HEK293 (cell line): ENCODE data around the gene CC2D2B.

Source experiments
- CTCF ChIP-seq: fragments of 450-650 bp; formaldehyde crosslinking; IDR thresholded peaks from 2 replicates; pipeline ENCODE4 v1.5.1; 2016; ENCODE audit warnings: missing biosample characterization, missing genetic modification characterization
- EGR2 ChIP-seq: fragments of 450-650 bp; formaldehyde crosslinking; IDR thresholded peaks from 2 replicates; pipeline ENCODE4 v1.5.1; 2016; ENCODE audit warnings: low read depth, missing biosample characterization, missing genetic modification characterization
- GLIS1 ChIP-seq: fragments of 450-650 bp; formaldehyde crosslinking; IDR thresholded peaks from 2 replicates; pipeline ENCODE4 v1.5.1; 2016; ENCODE audit warnings: missing biosample characterization, missing genetic modification characterization
- PRDM4 ChIP-seq: fragments of 450-650 bp; formaldehyde crosslinking; IDR thresholded peaks from 2 replicates; pipeline ENCODE4 v1.5.1; 2017; ENCODE audit warnings: missing biosample characterization, missing genetic modification characterization
- SETDB1 ChIP-seq: IDR thresholded peaks from one replicate; pipeline ENCODE4 v1.6.1; 2017; ENCODE audit warnings: mild to moderate bottlenecking, low read length, moderate library complexity, mixed read lengths; ENCODE audit not compliant: insufficient read length
- ZBTB1 ChIP-seq: fragments of 450-650 bp; formaldehyde crosslinking; IDR thresholded peaks from 2 replicates; pipeline ENCODE4 v1.5.1; 2016; ENCODE audit warnings: missing biosample characterization, missing genetic modification characterization
- ZBTB26 ChIP-seq: fragments of 450-650 bp; formaldehyde crosslinking; optimal IDR thresholded peaks from 2 replicates; pipeline ENCODE3; 2016; ENCODE audit warnings: missing biosample characterization, mild to moderate bottlenecking, missing genetic modification characterization
- ZEB2 ChIP-seq: fragments of 450-650 bp; formaldehyde crosslinking; IDR thresholded peaks from 2 replicates; pipeline ENCODE4 v1.5.1; 2016; ENCODE audit warnings: missing biosample characterization, missing genetic modification characterization
- ZNF157 ChIP-seq: fragments of 450-650 bp; formaldehyde crosslinking; IDR thresholded peaks from 2 replicates; pipeline ENCODE4 v1.5.1; 2016; ENCODE audit warnings: missing biosample characterization, missing genetic modification characterization
- ZNF362 ChIP-seq: fragments of 450-650 bp; formaldehyde crosslinking; IDR thresholded peaks from 2 replicates; pipeline ENCODE4 v1.5.1; 2016; ENCODE audit warnings: missing biosample characterization, missing genetic modification characterization
- ZNF513 ChIP-seq: fragments of 450-650 bp; IDR thresholded peaks from 2 replicates; pipeline ENCODE4 v1.5.1; 2018; ENCODE audit warnings: missing biosample characterization, missing genetic modification characterization
- ZNF623 ChIP-seq: fragments of 450-650 bp; formaldehyde crosslinking; IDR thresholded peaks from 2 replicates; pipeline ENCODE4 v1.5.1; 2016; ENCODE audit warnings: missing biosample characterization, missing genetic modification characterization

GRCh38 chr10:96074776-96075175 is 167.0 kb downstream of the CC2D2B start:
- no peak for TF ChIP-seq SETDB1
- no peak for TF ChIP-seq CTCF (tag by site-specific recombination)
- TF ChIP-seq ZNF513 (tag by site-specific recombination), result no peak
- no peak for TF ChIP-seq ZEB2 (tag by site-specific recombination)
- TF ChIP-seq GLIS1 (tag by site-specific recombination), result no peak
- TF ChIP-seq ZNF623 (tag by site-specific recombination), result no peak
- TF ChIP-seq ZBTB26, result no peak
- TF ChIP-seq ZNF157 (tag by site-specific recombination), result no peak
- no peak for TF ChIP-seq ZBTB1 (tag by site-specific recombination)
- TF ChIP-seq PRDM4 (tag by site-specific recombination), result no peak
- no peak for TF ChIP-seq EGR2 (tag by site-specific recombination)
- TF ChIP-seq ZNF362 (tag by site-specific recombination), result no peak
